Stimulated activated naive CD8-positive, alpha-beta T cell treated with anti-CD3 and anti-CD28 coated beads, Interleukin-15, amount 100 ng/mL, for 72 hours (primary cell): ENCODE results near the gene HNRNPLL.
"Not testable (repeated sequence)": the region's sequence is repeated elsewhere in the genome, so short reads cannot be mapped to it uniquely, and the experiment has no call there.

Source experiments
- ATAC-seq: fragments of 150-1000 bp; cut with Tn5 transposase; 2 replicates; pipeline ENCODE4 v1.10.0; 2021; ENCODE audit warnings: mild to moderate bottlenecking, moderate library complexity
- DNase-seq, 2 donors: peaks; one replicate each; pipeline ENCODE4 v3.0.0; 2021 to 2022
- H3K27ac Mint-ChIP-seq, 2 donors: one replicate each; pipeline ENCODE4 v1.8.0; 2022; ENCODE audit warnings: mild to moderate bottlenecking in 2 of 2, mixed read lengths in 2 of 2, moderate library complexity in 2 of 2
- H3K27me3 Mint-ChIP-seq: one replicate; pipeline ENCODE4 v1.8.0; 2022; ENCODE audit warnings: mixed read lengths
- H3K4me1 Mint-ChIP-seq: one replicate; pipeline ENCODE4 v1.8.0; 2022; ENCODE audit warnings: mild to moderate bottlenecking, mixed read lengths
- H3K4me3 Mint-ChIP-seq, 2 donors: one replicate each; pipeline ENCODE4 v1.8.0; 2022; ENCODE audit warnings: mild to moderate bottlenecking in 2 of 2, mixed read lengths in 2 of 2, moderate library complexity in 1 of 2
- H3K9me3 Mint-ChIP-seq, 2 donors: one replicate each; pipeline ENCODE4 v1.8.0; 2022; ENCODE audit warnings: mixed read lengths in 2 of 2

Gene HNRNPLL

DNA sequence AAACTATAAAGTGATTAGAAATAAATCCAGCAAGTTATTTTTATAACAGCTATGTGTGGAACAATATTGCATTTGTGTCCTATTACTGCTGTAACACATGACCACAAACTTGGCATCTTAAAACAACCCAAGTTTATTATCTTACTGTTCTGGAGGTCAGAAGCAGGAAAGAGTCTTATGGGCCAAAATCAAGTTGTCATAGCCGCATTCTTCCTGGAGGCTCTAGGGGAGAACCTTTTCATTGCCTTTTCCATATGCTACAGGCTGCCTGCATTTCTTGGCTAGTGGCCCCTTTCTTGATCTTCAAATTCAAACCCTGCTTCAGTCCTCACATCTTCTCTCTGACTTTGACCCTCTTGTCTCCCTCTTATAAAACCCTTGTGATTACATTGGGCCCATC is 27.0 kb upstream of the HNRNPLL start:
- Mint-ChIP-seq H3K27me3 (no peaks in the 10 kb centered on the region), H3K27ac (no peak overlapping the region), H3K4me3 (no peak overlapping the region), H3K9me3 (peaks cover 0 to 7% of the 10 kb centered on the region in 2 donors), H3K4me1 (peaks cover 25% of the 10 kb centered on the region)
- DNase-seq = no peak
- no peak for ATAC-seq

DNA sequence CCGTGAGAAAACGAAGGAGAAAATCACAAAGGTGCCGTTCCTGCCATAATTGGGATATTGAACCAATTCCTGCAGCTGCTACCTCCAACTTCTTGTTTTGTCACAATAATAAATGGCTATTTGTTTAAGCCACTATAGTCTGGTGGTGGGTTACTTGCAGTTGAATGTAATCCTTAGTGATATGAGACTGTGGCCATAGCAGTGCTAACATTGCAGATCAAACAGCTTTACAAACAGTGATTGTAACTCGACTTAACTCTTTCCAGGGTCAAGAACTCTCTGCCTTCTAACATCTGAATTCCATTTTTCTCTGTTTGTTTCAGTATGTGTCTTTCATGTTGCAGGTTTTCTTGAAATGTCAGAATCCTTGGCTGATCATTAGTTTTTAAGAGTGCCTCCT is 24.7 kb upstream of the HNRNPLL start:
- ATAC-seq (no peak), DNase-seq (no peak)
- Mint-ChIP-seq H3K4me3 (no peak overlapping the region), H3K27ac (no peak overlapping the region), H3K4me1 (peaks cover 14% of the 10 kb centered on the region), H3K9me3 (peaks cover 0 to 7% of the 10 kb centered on the region in 2 donors), H3K27me3 (no peaks in the 10 kb centered on the region)

DNA sequence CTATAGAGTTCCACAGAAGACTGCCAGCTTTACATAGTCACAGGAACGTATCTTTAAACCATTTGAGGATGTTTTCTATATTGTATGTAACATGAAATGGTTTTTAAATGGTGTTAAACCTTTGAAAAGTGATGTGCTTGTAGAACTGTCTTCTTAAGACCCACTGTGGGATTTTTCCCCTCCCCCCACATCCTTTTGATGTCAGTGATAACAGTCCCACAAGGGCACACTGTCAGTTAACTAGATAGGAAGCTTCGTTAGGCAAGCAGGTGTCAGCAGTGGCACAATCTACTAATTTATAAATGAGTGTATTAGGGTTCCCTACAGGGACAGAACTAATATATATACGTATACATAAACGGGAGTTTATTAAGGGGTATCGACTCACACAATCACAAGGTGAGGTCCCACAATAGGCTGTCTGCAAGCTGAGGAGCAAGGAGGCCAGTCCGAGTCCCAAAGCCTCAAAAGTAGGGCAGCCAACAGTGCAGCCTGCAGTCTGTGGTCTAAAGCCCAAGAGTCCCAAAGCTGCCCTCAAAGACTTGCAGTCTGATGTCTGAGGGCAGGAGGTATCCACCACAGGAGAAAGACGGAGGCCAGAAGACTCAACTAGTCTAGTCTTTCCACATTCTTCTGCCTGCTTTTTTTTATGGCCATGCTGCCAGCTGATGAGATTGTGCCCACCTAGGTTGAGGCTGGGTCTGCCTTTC is 23.8 kb upstream of the HNRNPLL start:
- no peak overlapping the region for H3K27ac Mint-ChIP-seq
- H3K27me3 Mint-ChIP-seq = no peaks in the 10 kb centered on the region
- no peak for DNase-seq
- no peak overlapping the region for H3K4me3 Mint-ChIP-seq
- H3K4me1 Mint-ChIP-seq = peaks cover 18% of the 10 kb centered on the region
- H3K9me3 Mint-ChIP-seq = peaks cover 0 to 7% of the 10 kb centered on the region in 2 donors
- ATAC-seq = no peak

DNA sequence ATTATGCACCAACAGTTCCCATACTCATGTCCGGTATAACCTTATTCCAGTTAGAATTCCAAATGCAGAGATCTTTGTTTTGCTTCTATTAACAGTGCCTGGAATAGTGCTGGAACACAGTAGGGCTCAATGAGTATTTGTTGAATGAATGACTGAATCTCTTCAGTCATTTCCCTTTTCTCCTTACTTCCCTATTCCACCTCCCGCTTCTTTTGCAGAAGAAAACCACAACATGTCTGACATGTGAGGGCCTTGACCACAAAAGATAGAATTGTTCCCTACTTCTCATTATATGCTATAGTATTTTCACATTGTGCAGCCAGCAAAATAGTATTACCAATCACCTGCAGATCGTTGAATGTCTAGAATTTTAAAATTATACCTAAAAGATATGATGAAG is 19.5 kb upstream of the HNRNPLL start:
- H3K27me3 Mint-ChIP-seq = no peaks in the 10 kb centered on the region
- no peak overlapping the region for H3K4me3 Mint-ChIP-seq
- DNase-seq (no peak), ATAC-seq (no peak)
- peaks cover 18% of the 10 kb centered on the region for H3K4me1 Mint-ChIP-seq
- H3K9me3 Mint-ChIP-seq = no peaks in the 10 kb centered on the region
- no peak overlapping the region for H3K27ac Mint-ChIP-seq

DNA sequence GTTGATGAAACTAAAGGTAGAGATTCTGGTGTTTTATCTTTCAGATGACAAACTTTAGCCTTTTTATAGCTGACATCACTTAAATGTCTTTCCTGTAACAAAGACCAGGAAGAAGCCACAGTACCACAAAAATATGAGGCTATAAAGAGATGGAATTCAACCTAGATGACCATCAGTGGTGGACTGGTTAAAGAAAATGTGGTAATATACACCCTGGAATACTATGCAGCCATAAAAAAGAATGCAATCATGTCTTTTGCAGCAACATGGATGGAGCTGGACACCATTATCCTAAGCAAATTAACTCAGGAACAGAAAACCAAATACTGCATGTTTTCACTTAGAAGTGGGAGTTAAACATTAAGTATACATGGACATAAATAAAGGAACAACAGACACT is 18.3 kb upstream of the HNRNPLL start:
- Mint-ChIP-seq H3K9me3 (no peaks in the 10 kb centered on the region), H3K27ac (no peak overlapping the region), H3K27me3 (peaks cover 3% of the 10 kb centered on the region), H3K4me1 (peaks cover 11% of the 10 kb centered on the region), H3K4me3 (no peak overlapping the region)
- DNase-seq (no peak), ATAC-seq (no peak)

DNA sequence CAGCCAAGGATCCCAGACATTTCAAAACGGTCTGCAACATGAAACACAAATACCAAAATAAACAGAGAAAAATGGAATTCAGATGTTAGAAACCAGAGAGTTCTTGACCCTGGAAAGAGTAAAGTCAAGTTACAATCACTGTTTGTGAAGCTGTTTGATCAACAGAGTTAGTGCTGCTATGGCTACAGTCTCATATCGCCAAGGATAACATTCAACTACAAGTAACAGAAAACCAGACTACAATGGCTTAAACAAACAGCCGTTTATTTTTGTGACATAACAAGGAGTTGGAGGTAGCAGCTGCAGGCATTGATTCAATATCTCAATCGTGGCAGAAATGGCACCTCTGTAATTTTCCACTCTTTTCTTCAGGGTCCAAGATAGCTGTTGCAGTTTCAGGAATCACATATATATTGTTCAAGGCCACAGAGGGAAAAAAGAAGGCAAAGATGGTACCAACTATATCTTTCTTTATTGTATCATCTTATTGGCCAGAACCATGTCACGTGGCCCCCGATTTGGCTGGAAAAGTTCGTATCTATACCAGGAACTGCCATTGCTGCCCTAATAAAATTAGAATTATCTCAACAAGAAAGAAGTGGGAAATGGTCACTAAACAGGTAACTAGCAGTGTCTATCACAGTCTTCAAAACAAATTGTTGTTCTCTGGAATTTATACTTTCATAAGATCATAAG is 17.7 kb upstream of the HNRNPLL start:
- Mint-ChIP-seq H3K27ac (no peak overlapping the region), H3K4me1 (peaks cover 16% of the 10 kb centered on the region), H3K4me3 (no peak overlapping the region), H3K27me3 (peaks cover 6% of the 10 kb centered on the region), H3K9me3 (no peaks in the 10 kb centered on the region)
- ATAC-seq = no peak
- DNase-seq = no peak

DNA sequence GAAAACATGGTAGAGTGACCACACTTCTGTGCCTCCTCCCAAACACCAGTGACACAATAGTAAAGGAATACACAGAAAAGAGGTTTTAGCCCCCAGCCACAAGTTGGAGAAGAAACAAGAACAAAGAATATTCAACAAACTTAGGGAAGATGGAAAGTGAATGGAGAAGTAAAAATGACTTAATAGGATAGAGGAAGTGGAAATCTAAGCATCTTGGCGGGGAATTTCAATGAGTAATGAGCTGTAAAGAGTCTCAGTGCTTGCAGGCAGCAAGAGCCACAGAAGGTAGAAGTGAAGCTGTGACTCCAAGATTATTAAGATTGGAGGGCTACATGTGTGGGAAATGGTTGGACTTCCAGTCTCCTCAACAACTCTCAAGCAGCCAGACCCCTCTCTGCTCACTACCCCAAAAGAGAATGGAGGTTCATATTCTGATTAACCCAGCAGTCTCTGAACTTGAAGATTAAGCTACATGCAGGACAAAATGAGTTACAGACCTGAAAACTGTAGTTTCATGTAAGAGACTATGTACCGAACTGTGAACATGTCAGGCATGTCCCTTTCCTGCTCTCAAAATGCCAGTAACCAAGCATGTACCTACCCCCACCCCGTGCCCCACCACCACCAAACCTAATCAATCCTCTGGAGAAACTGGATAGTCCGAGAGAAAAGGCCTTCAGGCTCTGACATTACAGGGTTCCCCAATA is 16.9 kb upstream of the HNRNPLL start:
- Mint-ChIP-seq H3K4me1 (peaks cover 16% of the 10 kb centered on the region), H3K27me3 (peaks cover 6% of the 10 kb centered on the region), H3K27ac (peak overlapping the region in 1 of 2 donors; percentile 10), H3K9me3 (no peaks in the 10 kb centered on the region), H3K4me3 (no peak overlapping the region)
- ATAC-seq = no peak
- DNase-seq = no peak

DNA sequence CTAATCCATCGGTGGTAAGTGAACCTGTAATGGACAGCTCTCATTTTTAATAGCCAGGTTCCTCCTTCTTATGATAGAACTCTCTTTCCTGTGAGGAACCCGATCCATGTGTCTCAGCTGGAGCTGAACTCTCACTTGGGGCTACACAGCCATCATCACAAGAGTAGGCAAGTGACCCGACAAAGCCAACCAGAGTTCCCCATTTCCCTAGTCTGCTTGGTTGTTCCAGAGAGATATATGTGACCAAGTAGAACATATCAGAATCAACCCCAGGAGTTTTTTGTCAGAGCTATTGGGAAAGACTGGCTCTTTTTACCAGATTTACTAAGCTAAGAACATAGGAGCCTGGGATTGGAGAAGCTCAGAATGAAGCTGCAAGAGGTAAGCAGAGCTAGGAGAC is 14.6 kb upstream of the HNRNPLL start:
- Mint-ChIP-seq H3K27me3 (peaks cover 6% of the 10 kb centered on the region), H3K4me1 (peaks cover 25% of the 10 kb centered on the region), H3K9me3 (no peaks in the 10 kb centered on the region), H3K27ac (no peak overlapping the region), H3K4me3 (no peak overlapping the region)
- DNase-seq = no peak
- ATAC-seq = no peak

DNA sequence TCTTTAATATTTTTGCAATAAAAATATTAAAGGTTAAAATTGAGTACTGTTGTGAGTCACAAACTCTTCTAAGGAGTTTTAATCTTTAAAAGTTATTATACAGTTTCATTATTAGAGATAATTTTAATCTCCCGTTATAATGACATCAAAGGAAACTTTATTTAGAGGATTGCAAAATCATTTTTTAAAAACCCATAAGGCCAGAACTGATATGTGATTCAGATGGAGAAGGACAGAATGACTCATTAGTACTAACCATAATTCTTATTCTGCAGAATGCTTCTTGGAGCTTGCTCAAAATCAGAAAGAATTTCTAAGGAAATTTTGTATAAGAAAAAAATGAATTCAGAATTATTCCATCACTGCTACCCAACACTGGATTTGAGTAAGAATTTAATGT is 12.5 kb upstream of the HNRNPLL start:
- no peak overlapping the region for H3K4me3 Mint-ChIP-seq
- H3K27me3 Mint-ChIP-seq = peaks cover 6% of the 10 kb centered on the region
- H3K9me3 Mint-ChIP-seq = no peaks in the 10 kb centered on the region
- ATAC-seq = peak; percentile 72
- peaks cover 36% of the 10 kb centered on the region for H3K4me1 Mint-ChIP-seq
- no peak for DNase-seq
- no peak overlapping the region for H3K27ac Mint-ChIP-seq

DNA sequence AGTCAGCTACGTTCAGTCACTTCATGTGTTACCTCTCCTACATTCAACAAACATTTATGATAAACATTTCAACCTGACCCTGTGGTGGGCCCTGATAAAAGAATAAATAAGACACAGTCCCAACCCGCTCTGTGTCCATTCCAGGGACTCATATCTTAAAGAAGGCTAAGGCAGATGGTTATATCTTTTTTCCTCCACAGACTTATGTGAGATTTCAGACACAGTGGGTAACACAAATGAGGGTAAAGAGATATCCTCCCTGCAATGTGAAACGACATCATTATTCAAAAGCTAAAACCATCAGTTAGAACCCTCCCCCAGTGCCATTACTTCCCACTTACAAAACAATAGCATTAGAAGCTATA is 11.1 kb upstream of the HNRNPLL start:
- DNase-seq = no peak
- peaks cover 6% of the 10 kb centered on the region for H3K27me3 Mint-ChIP-seq
- H3K27ac Mint-ChIP-seq = no peak overlapping the region
- H3K9me3 Mint-ChIP-seq = peaks cover 0 to 5% of the 10 kb centered on the region in 2 donors
- ATAC-seq = no peak
- H3K4me1 Mint-ChIP-seq = peaks cover 44% of the 10 kb centered on the region
- no peak overlapping the region for H3K4me3 Mint-ChIP-seq

DNA sequence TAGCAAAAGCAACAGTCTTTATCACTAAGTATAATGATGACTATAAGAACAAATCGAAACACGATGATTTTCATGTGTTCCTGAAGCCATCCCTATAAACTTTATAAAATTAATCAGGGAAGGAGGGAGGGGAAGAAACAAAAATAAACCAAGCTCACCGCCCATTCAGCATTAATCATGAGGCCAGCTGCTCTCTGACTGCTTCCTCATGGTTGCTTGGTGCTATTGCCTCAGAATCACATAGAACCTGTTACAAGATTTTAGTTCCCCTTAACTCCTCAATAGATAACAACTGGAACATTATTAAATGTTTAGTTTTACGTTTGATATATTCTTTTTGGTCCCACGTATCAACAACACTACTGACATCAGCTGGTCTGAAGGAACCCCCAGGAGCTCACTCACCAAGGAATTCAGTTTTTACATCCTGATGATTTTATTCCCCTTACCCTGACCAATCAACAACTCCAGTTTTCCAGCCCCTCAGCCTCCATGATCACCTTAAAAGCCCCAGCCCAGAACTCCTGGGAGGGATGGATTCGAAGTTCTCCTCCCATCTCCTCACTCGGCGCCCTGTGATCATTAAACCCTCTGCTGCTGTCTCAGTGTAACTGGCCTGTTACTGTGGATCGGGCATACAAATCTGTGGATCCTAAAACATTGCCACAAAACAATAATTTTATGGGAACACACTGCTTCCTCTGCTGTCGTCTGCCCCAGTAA is 10.6 kb upstream of the HNRNPLL start:
- Mint-ChIP-seq H3K4me3 (no peak overlapping the region), H3K27ac (peak overlapping the region in 1 of 2 donors; percentile 43), H3K4me1 (peaks cover 49% of the 10 kb centered on the region), H3K9me3 (peaks cover 0 to 8% of the 10 kb centered on the region in 2 donors), H3K27me3 (peaks cover 6% of the 10 kb centered on the region)
- no peak for ATAC-seq
- no peak for DNase-seq

DNA sequence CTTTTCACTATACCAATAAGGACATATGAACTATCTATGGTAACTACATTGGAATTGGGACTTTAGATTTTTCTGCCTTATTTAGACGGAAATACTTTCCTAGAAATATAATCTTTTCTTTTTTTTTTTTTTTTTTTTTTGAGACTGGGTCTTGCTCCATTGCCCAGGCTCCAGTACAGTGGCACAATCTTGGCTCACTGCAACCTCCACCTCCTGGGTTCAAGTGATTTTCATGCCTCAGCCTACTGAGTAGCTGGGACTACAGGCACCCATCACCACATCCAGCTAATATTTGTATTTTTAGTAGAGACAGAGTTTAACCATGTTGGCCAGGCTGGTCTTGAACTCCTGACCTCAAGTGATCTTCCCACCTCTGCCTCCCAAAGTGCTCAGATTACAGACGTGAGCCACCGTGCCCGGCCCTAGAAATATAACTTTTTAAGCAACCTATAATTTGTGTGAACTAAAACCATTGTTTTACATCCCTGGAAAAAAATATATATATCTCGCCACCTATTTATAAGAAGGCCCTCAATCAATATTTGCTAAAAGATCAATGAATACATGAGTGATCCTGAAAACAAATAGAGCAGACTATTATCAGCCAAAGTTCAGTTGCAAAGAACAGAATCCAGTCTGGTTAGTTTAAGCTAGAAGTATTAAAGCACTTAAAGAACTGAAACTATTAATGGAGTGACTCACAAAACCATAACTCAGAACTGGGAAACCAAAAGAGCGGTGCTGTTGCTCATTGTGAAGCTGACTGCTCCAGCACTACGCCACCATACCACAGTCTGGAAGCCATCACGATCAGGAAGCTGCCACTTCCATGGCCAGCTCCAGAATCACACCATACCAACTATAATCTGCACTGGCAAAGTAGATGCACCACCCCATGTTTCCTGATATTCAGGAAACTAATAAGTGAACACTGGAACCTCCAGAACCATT is 8.4 kb upstream of the HNRNPLL start:
- Mint-ChIP-seq H3K4me1 (peaks cover 53% of the 10 kb centered on the region), H3K27me3 (peaks cover 4% of the 10 kb centered on the region), H3K9me3 (peaks cover 0 to 8% of the 10 kb centered on the region in 2 donors), H3K4me3 (peak overlapping the region in 1 of 2 donors; percentile 17), H3K27ac (no peak overlapping the region)
- ATAC-seq = peak; percentile 97
- peak; percentile 33 to 54 for DNase-seq

DNA sequence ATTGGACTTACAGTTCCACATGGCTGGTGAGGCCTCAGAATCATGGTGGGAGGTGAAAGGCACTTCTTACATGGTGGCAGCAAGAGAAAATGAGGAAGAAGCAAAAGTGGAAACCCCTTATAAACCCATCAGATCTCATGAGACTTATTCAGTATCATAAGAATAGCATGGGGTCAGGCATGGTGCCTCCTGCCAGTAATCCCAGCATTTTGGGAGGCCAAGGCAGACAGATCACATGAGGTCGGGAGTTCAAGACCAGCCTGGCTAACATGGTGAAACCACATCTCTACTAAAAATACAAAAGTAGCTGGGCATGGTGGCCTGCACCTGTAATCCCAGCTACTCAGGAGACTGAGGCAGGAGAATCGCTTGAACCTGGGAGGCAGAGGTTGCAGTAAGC is 6.5 kb upstream of the HNRNPLL start:
- not testable (repeated sequence) for H3K9me3 Mint-ChIP-seq, H3K27me3 Mint-ChIP-seq, H3K4me3 Mint-ChIP-seq, ATAC-seq, H3K27ac Mint-ChIP-seq, DNase-seq
- H3K4me1 Mint-ChIP-seq = peaks cover 52% of the 10 kb centered on the region

DNA sequence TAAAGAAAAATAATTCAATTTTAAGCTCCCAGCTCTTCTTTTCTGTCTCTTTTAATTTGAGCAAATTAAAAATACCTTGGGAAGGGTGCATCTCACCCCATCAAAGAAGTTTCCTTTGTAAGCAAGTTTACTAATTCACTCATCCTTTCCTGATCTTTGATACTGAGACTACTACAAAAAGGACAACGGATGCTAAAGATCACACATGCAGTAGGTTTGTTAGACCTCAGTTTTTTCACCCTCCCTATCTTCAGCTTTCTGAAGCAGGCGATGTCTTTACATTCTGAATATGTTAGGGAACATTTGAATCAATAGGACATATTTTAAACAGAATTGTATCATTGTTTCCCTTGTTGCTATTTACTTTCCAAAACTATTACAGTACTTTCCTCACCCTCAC is 6.0 kb upstream of the HNRNPLL start:
- Mint-ChIP-seq H3K27me3 (no peaks in the 10 kb centered on the region), H3K9me3 (peaks cover 0 to 8% of the 10 kb centered on the region in 2 donors), H3K27ac (no peak overlapping the region), H3K4me3 (no peak overlapping the region), H3K4me1 (peaks cover 52% of the 10 kb centered on the region)
- no peak for DNase-seq
- no peak for ATAC-seq
